Activated CD4-positive, CD25-positive, alpha-beta regulatory T cell (primary cell): Measurements from ENCODE around the gene SLC8A1.

Experiments used
- DNase-seq, 4 experiments: peaks; one replicate each; lab custom pipeline; 2025; lab: John Stamatoyannopoulos, UW

The SLC8A1 gene

GRCh38 chr2:40228310-40228709, 223.6 kb downstream of the SLC8A1 start:
- no peak for DNase-seq

- no peak for DNase-seq
These were observed 224.7 kb downstream of the SLC8A1 start for GRCh38 chr2:40227210-40227609.

GRCh38 chr2:40226637-40227036, 225.3 kb downstream of the SLC8A1 start:
- DNase-seq: no peak

- DNase-seq: no peak
These were observed 226.2 kb downstream of the SLC8A1 start for GRCh38 chr2:40225670-40226210.

GRCh38 chr2:40224318-40224717, 227.6 kb downstream of the SLC8A1 start:
- DNase-seq: no peak

- no peak for DNase-seq
These were observed 231.5 kb downstream of the SLC8A1 start for GRCh38 chr2:40220177-40220925.

GRCh38 chr2:40219141-40219540, 232.7 kb downstream of the SLC8A1 start:
- no peak for DNase-seq

- DNase-seq: no peak
These were observed 233.2 kb downstream of the SLC8A1 start for GRCh38 chr2:40218679-40219078.

GRCh38 chr2:40213619-40214018, 238.3 kb downstream of the SLC8A1 start:
- no peak for DNase-seq

- DNase-seq: no peak
These were observed 238.8 kb downstream of the SLC8A1 start for GRCh38 chr2:40213071-40213470.

- no peak for DNase-seq
These were observed 240.9 kb downstream of the SLC8A1 start for GRCh38 chr2:40210968-40211353.

GRCh38 chr2:40210344-40210967, 241.4 kb downstream of the SLC8A1 start:
- no peak for DNase-seq

- no peak for DNase-seq
These were observed 242.1 kb downstream of the SLC8A1 start for GRCh38 chr2:40209761-40210160.

GRCh38 chr2:40208463-40208862, 243.4 kb downstream of the SLC8A1 start:
- no peak for DNase-seq

GRCh38 chr2:40204268-40204667, 247.6 kb downstream of the SLC8A1 start:
- DNase-seq: no peak

- DNase-seq: no peak
These were observed 249.0 kb downstream of the SLC8A1 start for GRCh38 chr2:40202798-40203400.

- DNase-seq: no peak
These were observed 250.5 kb downstream of the SLC8A1 start for GRCh38 chr2:40201425-40201824.

GRCh38 chr2:40200366-40200915, 251.4 kb downstream of the SLC8A1 start:
- no peak for DNase-seq

- no peak for DNase-seq
These were observed 252.1 kb downstream of the SLC8A1 start for GRCh38 chr2:40199771-40200170.

GRCh38 chr2:40197121-40197520, 254.8 kb downstream of the SLC8A1 start:
- no peak for DNase-seq

GRCh38 chr2:40193670-40194026, 258.2 kb downstream of the SLC8A1 start:
- DNase-seq: no peak

- DNase-seq: no peak
These were observed 258.8 kb downstream of the SLC8A1 start for GRCh38 chr2:40192864-40193669.
